H1 (cell line): ENCODE data around the gene NLRX1. TPM values are rescaled to one million over a fixed set of nuclear protein-coding genes. Genes with fewer than 3 reads are reported as not detected.

Experiments used
- CTCF ChIA-PET: fragments of 300-600 bp; sonication (Branson Sonifier 250); formaldehyde crosslinking; loops from one replicate; lab custom pipeline; 2021; ENCODE audit not compliant: partially characterized antibody; lab: Charles Lee
- POLR2A ChIA-PET: fragments of 300-600 bp; sonication (Branson Sonifier 250); formaldehyde crosslinking; loops from one replicate; lab custom pipeline; 2021; ENCODE audit warnings: inconsistent platforms; ENCODE audit not compliant: partially characterized antibody; lab: Charles Lee
- DNase-seq, 2 experiments: peaks; one replicate each; pipeline versions ENCODE4 v3.0.0 to v3.0.0-alpha.2; 2010 to 2022; ENCODE audit warnings: low spot score in 2 of 2, low read depth in 1 of 2, mixed read lengths in 1 of 2
- FAIRE-seq: peaks from 2 replicates; lab custom pipeline; 2011; peaks lifted over from hg19 to GRCh38; lab: Jason Lieb, UNC
- H2AFZ ChIP-seq: 2 replicates; pipeline ENCODE4 v1.8.1; 2012; ENCODE audit warnings: low read length, inconsistent platforms
- H2AK5ac ChIP-seq: 2 replicates; pipeline ENCODE4 v1.6.1; 2013; ENCODE audit warnings: low read depth, low read length
- H2BK120ac ChIP-seq: replicated peaks from 2 replicates; pipeline ENCODE3; 2013; ENCODE audit warnings: low read depth, low read length, inconsistent platforms
- H2BK12ac ChIP-seq: 2 replicates; pipeline ENCODE4 v1.6.1; 2013; ENCODE audit warnings: low read depth, low read length
- H2BK15ac ChIP-seq: 2 replicates; pipeline ENCODE4 v1.6.1; 2013; ENCODE audit warnings: low read length
- H2BK20ac ChIP-seq: 2 replicates; pipeline ENCODE4 v1.6.1; 2013; ENCODE audit warnings: low read length
- H2BK5ac ChIP-seq: 2 replicates; pipeline ENCODE4 v1.6.1; 2013; ENCODE audit warnings: low read depth, low read length
- H3K14ac ChIP-seq: 2 replicates; pipeline ENCODE4 v1.6.1; 2013; ENCODE audit warnings: inconsistent platforms; ENCODE audit not compliant: insufficient read length
- H3K18ac ChIP-seq: 2 replicates; pipeline ENCODE4 v1.6.1; 2013; ENCODE audit warnings: low read length; ENCODE audit errors: extremely low read depth
- H3K23ac ChIP-seq: 2 replicates; pipeline ENCODE4 v1.6.1; 2013; ENCODE audit warnings: inconsistent platforms; ENCODE audit not compliant: insufficient read length
- H3K23me2 ChIP-seq: 2 replicates; pipeline ENCODE4 v1.6.1; 2013; ENCODE audit warnings: low read depth, low read length
- H3K27ac ChIP-seq: 2 replicates; pipeline ENCODE4 v1.6.1; 2011; ENCODE audit warnings: low read depth, low read length, inconsistent platforms
- H3K27me3 ChIP-seq, 4 experiments: replicated peaks in 1 of 4; 1 replicate in 1 of 4; 2 replicates in 3 of 4; pipeline versions ENCODE4 v1.6.1 to v1.8.1; 2011 to 2013; ENCODE audit warnings: low read length in 3 of 4, mild to moderate bottlenecking in 3 of 4, inconsistent platforms in 2 of 4, mixed read lengths in 2 of 4, moderate library complexity in 1 of 4; ENCODE audit not compliant: control insufficient read depth in 3 of 4, insufficient read depth in 3 of 4; ENCODE audit errors: extremely low read depth in 1 of 4
- H3K36me3 ChIP-seq, 4 experiments: 2 replicates each; pipeline versions ENCODE4 v1.6.1 to v1.8.1; 2011 to 2013; ENCODE audit warnings: mild to moderate bottlenecking in 4 of 4, low read length in 3 of 4, moderate library complexity in 2 of 4, control low read depth in 1 of 4, inconsistent platforms in 1 of 4; ENCODE audit not compliant: insufficient read depth in 4 of 4, control insufficient read depth in 2 of 4
- H3K4ac ChIP-seq: replicated peaks from 2 replicates; pipeline ENCODE3; 2013; ENCODE audit warnings: low read length, low read depth, mixed read lengths, inconsistent platforms; ENCODE audit not compliant: insufficient read length
- H3K4me1 ChIP-seq, 4 experiments: replicated peaks in 1 of 4; 1 replicate in 1 of 4; 2 replicates in 3 of 4; pipeline versions ENCODE4 v1.6.1 to v1.8.1; 2011 to 2013; ENCODE audit warnings: low read length in 3 of 4, inconsistent platforms in 2 of 4, mixed read lengths in 1 of 4; ENCODE audit not compliant: insufficient read depth in 4 of 4, control insufficient read depth in 3 of 4
- H3K4me2 ChIP-seq, 2 experiments: 2 replicates each; pipeline versions ENCODE4 v1.6.1 to v1.8.1; 2011 to 2013; ENCODE audit warnings: low read depth in 2 of 2, low read length in 2 of 2, control low read depth in 1 of 2, inconsistent platforms in 1 of 2, mild to moderate bottlenecking in 1 of 2; ENCODE audit not compliant: insufficient read depth in 1 of 2
- H3K4me3 ChIP-seq, 4 experiments: fragments of 200-600, 300-600 bp in 1 of 4; sonication (generic), shearing (Covaris generic), sonication (Bioruptor Twin) in 1 of 4; 2 replicates each; pipeline versions ENCODE4 v1.5.1 to v1.8.1; 2011 to 2016; ENCODE audit warnings: low read length in 4 of 4, low read depth in 3 of 4, control low read depth in 2 of 4, inconsistent platforms in 2 of 4, mild to moderate bottlenecking in 2 of 4, mixed read lengths in 1 of 4, moderate library complexity in 1 of 4; ENCODE audit not compliant: insufficient read depth in 2 of 4; ENCODE audit errors: extremely low read depth in 1 of 4
- H3K56ac ChIP-seq: replicated peaks from 2 replicates; pipeline ENCODE3; 2013; ENCODE audit warnings: low read depth, mild to moderate bottlenecking, mixed read lengths, low read length, inconsistent platforms; ENCODE audit not compliant: insufficient read length
- H3K79me1 ChIP-seq: 2 replicates; pipeline ENCODE4 v1.6.1; 2013; ENCODE audit warnings: low read depth, low read length, control low read depth
- H3K79me2 ChIP-seq, 2 experiments: 2 replicates each; pipeline versions ENCODE4 v1.6.1 to v1.8.1; 2012 to 2013; ENCODE audit warnings: low read length in 2 of 2, mild to moderate bottlenecking in 2 of 2, inconsistent platforms in 1 of 2; ENCODE audit not compliant: insufficient read depth in 2 of 2, control insufficient read depth in 1 of 2
- H3K9ac ChIP-seq, 4 experiments: replicated peaks in 1 of 4; 1 replicate in 1 of 4; 2 replicates in 3 of 4; pipeline versions ENCODE4 v1.6.1 to v1.8.1; 2011 to 2013; ENCODE audit warnings: low read depth in 3 of 4, low read length in 3 of 4, control low read depth in 2 of 4, mild to moderate bottlenecking in 2 of 4, moderate library complexity in 2 of 4, inconsistent platforms in 1 of 4; ENCODE audit errors: extremely low read depth in 1 of 4
- H3K9me3 ChIP-seq, 2 experiments: 2 replicates each; pipeline versions ENCODE4 v1.6.1 to v1.8.1; 2012 to 2013; ENCODE audit warnings: mild to moderate bottlenecking in 2 of 2, moderate library complexity in 2 of 2, control low read depth in 1 of 2, inconsistent platforms in 1 of 2, low read depth in 1 of 2, low read length in 1 of 2, mixed read lengths in 1 of 2; ENCODE audit not compliant: insufficient read depth in 2 of 2
- H4K20me1 ChIP-seq, 2 experiments: replicated peaks in 1 of 2; 2 replicates each; pipeline versions ENCODE3 to v1.8.1; 2011 to 2013; ENCODE audit warnings: inconsistent platforms in 2 of 2, low read length in 2 of 2, mild to moderate bottlenecking in 1 of 2; ENCODE audit not compliant: insufficient read depth in 2 of 2, control insufficient read depth in 1 of 2
- H4K5ac ChIP-seq: 2 replicates; pipeline ENCODE4 v1.6.1; 2013; ENCODE audit warnings: low read length, low read depth, mixed read lengths, inconsistent platforms; ENCODE audit not compliant: insufficient read length
- H4K8ac ChIP-seq: 2 replicates; pipeline ENCODE4 v1.8.0; 2013; ENCODE audit warnings: mild to moderate bottlenecking, moderate library complexity, low read length, inconsistent platforms; ENCODE audit not compliant: insufficient read depth; ENCODE audit errors: extremely low read depth
- H4K91ac ChIP-seq: replicated peaks from 2 replicates; pipeline ENCODE3; 2013; ENCODE audit warnings: low read length, mixed read lengths, inconsistent platforms; ENCODE audit not compliant: insufficient read length
- BACH1 ChIP-seq: IDR thresholded peaks from 2 replicates; pipeline ENCODE4 v1.6.1; 2012; ENCODE audit warnings: low read length, improper control_type of control experiment
- BRCA1 ChIP-seq: IDR thresholded peaks from 2 replicates; pipeline ENCODE4 v1.6.1; 2012; ENCODE audit warnings: low read depth, low read length, improper control_type of control experiment
- CBX8 ChIP-seq: fragments of 300-800, 300-1000 bp; sonication (generic); IDR thresholded peaks from 2 replicates; pipeline ENCODE4 v1.7.1; 2016; ENCODE audit warnings: low read depth, low read length, borderline replicate concordance
- CREB1 ChIP-seq: IDR thresholded peaks from 2 replicates; pipeline ENCODE4 v1.6.1; 2012; ENCODE audit warnings: inconsistent platforms
- NRF1 ChIP-seq: IDR thresholded peaks from 2 replicates; pipeline ENCODE4 v1.6.1; 2011; ENCODE audit warnings: mild to moderate bottlenecking, low read depth, low read length, improper control_type of control experiment
- POLR2AphosphoS5 ChIP-seq: IDR thresholded peaks from 2 replicates; pipeline ENCODE4 v1.6.1; 2011; ENCODE audit warnings: low read depth, low read length
- RBBP5 ChIP-seq: IDR thresholded peaks from 2 replicates; pipeline ENCODE4 v1.7.1; 2012; ENCODE audit warnings: low read depth, mild to moderate bottlenecking, inconsistent platforms, low read length, moderate library complexity, borderline replicate concordance
- SP2 ChIP-seq: IDR thresholded peaks from 2 replicates; pipeline ENCODE4 v1.6.1; 2012; ENCODE audit warnings: mild to moderate bottlenecking, low read length, inconsistent platforms
- TEAD4 ChIP-seq: IDR thresholded peaks from 2 replicates; pipeline ENCODE4 v1.6.1; 2012; ENCODE audit warnings: low read depth, low read length, inconsistent platforms, mixed read lengths
- WGBS, 2 experiments: shearing (Covaris generic) in 1 of 2; methylation state at CpG; one replicate each; pipeline versions ENCODE4 v1.1.6 to v1.1.7; 2013 to 2015; ENCODE audit warnings: low lambda C conversion rate in 2 of 2, mixed read lengths in 2 of 2, inconsistent platforms in 1 of 2, low coverage in 1 of 2, missing lambda C conversion rate in 1 of 2; ENCODE audit not compliant: insufficient replicate concordance in 2 of 2, insufficient coverage in 1 of 2, insufficient read length in 1 of 2; ENCODE audit errors: extremely low coverage in 1 of 2, missing lambda C conversion rate in 1 of 2; 5-methylcytosine and 5-hydroxymethylcytosine counted together
- polyA plus RNA-seq, 7 experiments: library from polyadenylated mRNA; depleted of rRNA in 3 of 7; stranded (reverse) in 5 of 7; unstranded in 2 of 7; fragments of >200 nt in 5 of 7; fragments of 200-250 nt in 2 of 7; gene quantifications; 1 replicate in 5 of 7; 2 replicates in 1 of 7; 4 replicates in 1 of 7; pipeline versions ENCODE4 v1.2.1 to v1.2.3, GENCODE V29; 2011 to 2013; ENCODE audit warnings: missing spikeins in 2 of 7, mixed read lengths in 2 of 7
- total RNA-seq: library from RNA; stranded (reverse); fragmentation: NEBNext Ultra II Directional; extraction: Animal tissue kit (Norgen Biotek cat#: 25700); gene quantifications from 2 replicates; pipeline ENCODE4 v1.2.1, GENCODE V29; 2021

Gene NLRX1
- total and polyA plus RNA-seq, 2 of the 8 experiments (the other 6 are each of a cell fraction or from before 2014, with no cell fraction given) = 13.2 to 18.6 TPM

DNA sequence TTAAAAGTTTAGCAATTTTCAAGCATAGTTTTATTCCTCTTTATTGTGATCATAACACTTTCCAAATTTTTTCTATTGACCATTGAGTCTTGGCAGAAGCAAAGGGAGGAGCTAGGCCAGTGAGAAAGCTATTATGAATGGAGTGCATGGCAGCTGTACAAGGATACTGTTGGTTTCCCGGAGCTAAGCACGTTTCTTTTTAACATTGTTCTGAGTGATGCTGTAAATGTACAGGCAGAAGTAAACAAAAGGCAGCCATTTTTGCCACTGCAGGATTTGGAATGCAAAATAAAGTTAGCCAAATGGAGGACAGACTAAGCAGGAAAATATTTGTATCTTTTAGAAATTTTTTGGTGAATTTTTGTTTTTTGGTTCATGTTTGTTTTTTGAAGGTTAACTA, 53.8 kb downstream of the NLRX1 start:
- H4K91ac ChIP-seq = no peak overlapping the region
- POLR2A ChIA-PET = interaction anchor here (0.7 to 1.3 kb wide), 2 partner anchors 15 to 25 kb away, joined by 3 read pairs; no protein-coding TSS in a partner anchor
- no peak overlapping the region for H3K4me2 ChIP-seq
- H3K27me3 ChIP-seq = no peaks in the 10 kb centered on the region
- H3K23ac ChIP-seq = no peak overlapping the region
- no peak overlapping the region for H2AFZ ChIP-seq
- H3K4ac ChIP-seq = no peak overlapping the region
- H2BK120ac ChIP-seq = no peak overlapping the region
- no peaks in the 10 kb centered on the region for H3K4me1 ChIP-seq
- no peaks in the 10 kb centered on the region for H3K36me3 ChIP-seq
- no peaks in the 10 kb centered on the region for H3K23me2 ChIP-seq
- H2BK12ac ChIP-seq = no peak overlapping the region
- H2BK5ac ChIP-seq = no peak overlapping the region
- H4K8ac ChIP-seq = no peak overlapping the region
- no peaks in the 10 kb centered on the region for H3K9me3 ChIP-seq
- no peak overlapping the region for H2BK20ac ChIP-seq
- no peak overlapping the region for H3K14ac ChIP-seq
- no peak overlapping the region for H3K56ac ChIP-seq
- WGBS, 2 experiments = 92% methylated on average over 2 of the region's 2 CpGs; no CpG with 5 or more reads in 1 of the 2 experiments
- no peak overlapping the region for H4K5ac ChIP-seq
- H3K18ac ChIP-seq = no peak overlapping the region
- FAIRE-seq (no peak), DNase-seq (no peak)
- H4K20me1 ChIP-seq = peaks cover 6 to 11% of the 10 kb centered on the region in 2 experiments
- no peak overlapping the region for H2BK15ac ChIP-seq
- peaks cover 7% of the 10 kb centered on the region for H3K79me1 ChIP-seq
- no peak overlapping the region for H3K4me3 ChIP-seq
- peaks cover 0 to 94% of the 10 kb centered on the region in 2 experiments; a peak in 3 of 4 replicates for H3K79me2 ChIP-seq
- H3K9ac ChIP-seq = no peak overlapping the region
- CTCF ChIA-PET = interaction anchor here (0.7 to 1.2 kb wide), 2 partner anchors 25 to 102 kb away, joined by 3 read pairs; no protein-coding TSS in a partner anchor
- H3K27ac ChIP-seq = no peak overlapping the region
- no peak overlapping the region for H2AK5ac ChIP-seq
- TF ChIP-seq SP2 = no peak
- no peak for TF ChIP-seq CBX8
- TF ChIP-seq POLR2AphosphoS5 = no peak
- no peak for TF ChIP-seq BACH1
- TF ChIP-seq CREB1 = no peak
- TF ChIP-seq TEAD4 = no peak
- no peak for TF ChIP-seq BRCA1
- no peak for TF ChIP-seq NRF1
- no peak for TF ChIP-seq RBBP5
